Smooth muscle cell (in vitro differentiated cells): Measurements from ENCODE around the gene HDGFL3. TPM values are rescaled to one million over a fixed set of nuclear protein-coding genes. Genes with fewer than 3 reads are reported as not detected.

ENCODE experiments used
- DNase-seq: peaks from one replicate; lab custom pipeline; 2025; ENCODE audit not compliant: unreplicated experiment; lab: John Stamatoyannopoulos, UW
- H2AFZ ChIP-seq: fragments of 200-600 bp; sonication (generic); 2 replicates; pipeline ENCODE4 v1.6.0; 2016; ENCODE audit warnings: antibody characterized with exemption, low read depth, mild to moderate bottlenecking
- H3F3A ChIP-seq: fragments of 200-600 bp; sonication (generic); 2 replicates; pipeline ENCODE4 v1.6.0; 2017; ENCODE audit warnings: antibody characterized with exemption, low read depth
- H3K27ac ChIP-seq: fragments of 200-600 bp; sonication (generic); 2 replicates; pipeline ENCODE4 v1.5.1; 2016; ENCODE audit warnings: low read depth, mild to moderate bottlenecking
- H3K27me3 ChIP-seq: fragments of 200-600 bp; sonication (generic); 2 replicates; pipeline ENCODE4 v1.6.1; 2016; ENCODE audit warnings: low read depth, mild to moderate bottlenecking
- H3K36me3 ChIP-seq: fragments of 200-600 bp; sonication (generic); 2 replicates; pipeline ENCODE4 v1.5.1; 2016; ENCODE audit warnings: low read depth
- H3K4me1 ChIP-seq: fragments of 200-600 bp; sonication (generic); 2 replicates; pipeline ENCODE4 v1.5.1; 2016; ENCODE audit warnings: low read depth
- H3K4me2 ChIP-seq: fragments of 200-600 bp; sonication (generic); 2 replicates; pipeline ENCODE4 v1.6.0; 2016; ENCODE audit warnings: mild to moderate bottlenecking
- H3K4me3 ChIP-seq: fragments of 200-600 bp; sonication (generic); 2 replicates; pipeline ENCODE4 v1.5.1; 2016; ENCODE audit warnings: mild to moderate bottlenecking
- H3K79me2 ChIP-seq: fragments of 200-600 bp; sonication (generic); 2 replicates; pipeline ENCODE4 v1.6.0; 2016; ENCODE audit warnings: low read depth, mild to moderate bottlenecking
- H3K9ac ChIP-seq: fragments of 200-600 bp; sonication (generic); 2 replicates; pipeline ENCODE4 v1.6.0; 2016; ENCODE audit warnings: low read depth
- H3K9me3 ChIP-seq: fragments of 200-600 bp; sonication (generic); replicated peaks from 2 replicates; pipeline ENCODE4 v1.5.1; 2016; ENCODE audit warnings: low read depth
- H4K20me1 ChIP-seq: fragments of 200-600 bp; sonication (generic); 2 replicates; pipeline ENCODE4 v1.6.0; 2016; ENCODE audit warnings: low read depth
- CTCF ChIP-seq: fragments of 200-600 bp; sonication (generic); IDR thresholded peaks from 2 replicates; pipeline ENCODE4 v1.5.1; 2017; ENCODE audit warnings: borderline replicate concordance, mild to moderate bottlenecking, antibody characterized with exemption; ENCODE audit not compliant: insufficient read depth, poor library complexity, severe bottlenecking
- WGBS: methylation state at CpG from one replicate; pipeline ENCODE4 v1.1.7; 2016; ENCODE audit warnings: low lambda C conversion rate; 5-methylcytosine and 5-hydroxymethylcytosine counted together
- polyA plus RNA-seq: library from polyadenylated mRNA; unstranded; fragments of >200 nt; fragmentation: Nextera tagmentation; extraction: Ambion mirVana; gene quantifications from 2 replicates; pipeline ENCODE4 v1.2.1, GENCODE V29; 2016
- total RNA-seq: library from RNA; depleted of rRNA; stranded (reverse); fragments of >200 nt; gene quantifications from 2 replicates; pipeline ENCODE4 v1.2.3, GENCODE V29; 2014

Gene HDGFL3
- total and polyA plus RNA-seq, 2 experiments from 2014 or later: 36.2 to 62.5 TPM

GRCh38 chr15:83119968-83120581 is 87.5 kb downstream of the HDGFL3 start:
- Histone ChIP-seq H3K9me3 (no peaks in the 10 kb centered on the region), H3K79me2 (no peaks in the 10 kb centered on the region), H3K9ac (no peak overlapping the region), H3K4me3 (no peak overlapping the region), H3K4me1 (no peaks in the 10 kb centered on the region), H4K20me1 (no peaks in the 10 kb centered on the region), H3K36me3 (no peaks in the 10 kb centered on the region), H3K4me2 (no peak overlapping the region), H3K27ac (no peak overlapping the region), H2AFZ (no peak overlapping the region), H3K27me3 (no peaks in the 10 kb centered on the region), H3F3A (no peaks in the 10 kb centered on the region)
- no peak for TF ChIP-seq CTCF
- no peak for DNase-seq
- 97% methylated on average over 9 of the region's 9 CpGs for WGBS

- Histone ChIP-seq H3F3A (no peaks in the 10 kb centered on the region), H3K36me3 (no peaks in the 10 kb centered on the region), H3K4me2 (no peak overlapping the region), H3K27me3 (no peaks in the 10 kb centered on the region), H3K27ac (no peak overlapping the region), H3K9me3 (no peaks in the 10 kb centered on the region), H3K4me1 (no peaks in the 10 kb centered on the region), H4K20me1 (no peaks in the 10 kb centered on the region), H2AFZ (no peak overlapping the region), H3K79me2 (no peaks in the 10 kb centered on the region), H3K4me3 (no peak overlapping the region), H3K9ac (no peak overlapping the region)
- TF ChIP-seq CTCF: no peak
- DNase-seq: no peak
- WGBS: 91% methylated on average over 4 of the region's 4 CpGs
Observed at GRCh38 chr15:83118968-83119367, 88.7 kb downstream of the HDGFL3 start.

- no peaks in the 10 kb centered on the region for H3K4me1 ChIP-seq
- TF ChIP-seq CTCF: no peak
- H2AFZ ChIP-seq: no peak overlapping the region
- H3F3A ChIP-seq: no peaks in the 10 kb centered on the region
- H3K27me3 ChIP-seq: no peaks in the 10 kb centered on the region
- H3K4me3 ChIP-seq: no peak overlapping the region
- H3K4me2 ChIP-seq: no peak overlapping the region
- WGBS: 79% methylated on average over 6 of the region's 6 CpGs
- no peaks in the 10 kb centered on the region for H3K79me2 ChIP-seq
- no peak overlapping the region for H3K27ac ChIP-seq
- H3K36me3 ChIP-seq: no peaks in the 10 kb centered on the region
- no peaks in the 10 kb centered on the region for H4K20me1 ChIP-seq
- no peak overlapping the region for H3K9ac ChIP-seq
- DNase-seq: no peak
- H3K9me3 ChIP-seq: no peaks in the 10 kb centered on the region
Observed at GRCh38 chr15:83118291-83118827, 89.3 kb downstream of the HDGFL3 start.
